GM20000 (cell line): ENCODE measurements around the gene PAGE4.

ENCODE experiments used
- DNase-seq: peaks from one replicate; pipeline ENCODE4 v3.0.0; 2012; ENCODE audit warnings: low spot score
- TF ChIP-seq, protein P1 (sequence below): IDR thresholded peaks from 2 replicates; pipeline ENCODE4 v1.5.1; 2012; ENCODE audit warnings: mild to moderate bottlenecking, control low read depth; ENCODE audit errors: extremely low read depth, missing control alignments

Gene PAGE4

DNA sequence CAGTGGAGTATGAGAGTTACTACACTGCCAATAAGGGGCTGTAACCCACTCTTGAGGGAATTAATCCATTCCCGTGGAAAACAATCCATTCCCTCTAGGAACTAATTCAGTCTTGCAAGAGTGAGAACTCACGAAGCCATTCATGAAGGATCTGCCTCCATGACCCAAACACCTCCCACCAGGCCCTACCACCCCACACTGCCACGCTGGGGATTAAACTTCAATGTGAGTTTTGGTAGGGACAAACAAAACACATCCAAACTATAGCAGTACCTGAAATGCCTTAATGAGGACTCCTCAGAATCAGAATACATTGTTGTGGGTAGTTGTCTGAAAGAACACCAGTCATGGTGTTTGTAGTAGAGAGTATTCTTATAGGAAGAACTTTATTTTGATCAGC, 19.2 kb downstream of the PAGE4 start:
- DNase-seq, result no peak
- TF ChIP-seq, protein P1, sequence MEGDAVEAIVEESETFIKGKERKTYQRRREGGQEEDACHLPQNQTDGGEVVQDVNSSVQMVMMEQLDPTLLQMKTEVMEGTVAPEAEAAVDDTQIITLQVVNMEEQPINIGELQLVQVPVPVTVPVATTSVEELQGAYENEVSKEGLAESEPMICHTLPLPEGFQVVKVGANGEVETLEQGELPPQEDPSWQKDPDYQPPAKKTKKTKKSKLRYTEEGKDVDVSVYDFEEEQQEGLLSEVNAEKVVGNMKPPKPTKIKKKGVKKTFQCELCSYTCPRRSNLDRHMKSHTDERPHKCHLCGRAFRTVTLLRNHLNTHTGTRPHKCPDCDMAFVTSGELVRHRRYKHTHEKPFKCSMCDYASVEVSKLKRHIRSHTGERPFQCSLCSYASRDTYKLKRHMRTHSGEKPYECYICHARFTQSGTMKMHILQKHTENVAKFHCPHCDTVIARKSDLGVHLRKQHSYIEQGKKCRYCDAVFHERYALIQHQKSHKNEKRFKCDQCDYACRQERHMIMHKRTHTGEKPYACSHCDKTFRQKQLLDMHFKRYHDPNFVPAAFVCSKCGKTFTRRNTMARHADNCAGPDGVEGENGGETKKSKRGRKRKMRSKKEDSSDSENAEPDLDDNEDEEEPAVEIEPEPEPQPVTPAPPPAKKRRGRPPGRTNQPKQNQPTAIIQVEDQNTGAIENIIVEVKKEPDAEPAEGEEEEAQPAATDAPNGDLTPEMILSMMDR, result no peak

DNA sequence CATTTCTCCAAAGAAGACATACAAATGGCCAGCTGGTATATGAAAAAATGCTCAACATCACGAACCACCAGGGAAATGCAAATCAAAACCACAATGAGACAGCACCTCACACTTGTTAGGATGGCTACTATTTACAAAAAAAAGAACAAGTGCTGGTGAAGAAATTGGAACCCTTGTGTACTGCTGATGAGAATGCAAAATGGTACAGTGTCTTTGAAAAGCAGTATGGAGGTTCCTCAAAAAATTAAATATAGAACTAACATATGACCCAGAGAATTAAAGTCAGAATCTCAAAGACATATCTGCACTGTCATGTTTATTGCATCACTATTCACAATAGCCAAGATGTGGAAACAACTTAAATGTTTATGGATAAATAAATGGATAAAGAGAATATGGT, 20.9 kb downstream of the PAGE4 start:
- DNase-seq, result no peak
- TF ChIP-seq, protein P1, result no peak

DNA sequence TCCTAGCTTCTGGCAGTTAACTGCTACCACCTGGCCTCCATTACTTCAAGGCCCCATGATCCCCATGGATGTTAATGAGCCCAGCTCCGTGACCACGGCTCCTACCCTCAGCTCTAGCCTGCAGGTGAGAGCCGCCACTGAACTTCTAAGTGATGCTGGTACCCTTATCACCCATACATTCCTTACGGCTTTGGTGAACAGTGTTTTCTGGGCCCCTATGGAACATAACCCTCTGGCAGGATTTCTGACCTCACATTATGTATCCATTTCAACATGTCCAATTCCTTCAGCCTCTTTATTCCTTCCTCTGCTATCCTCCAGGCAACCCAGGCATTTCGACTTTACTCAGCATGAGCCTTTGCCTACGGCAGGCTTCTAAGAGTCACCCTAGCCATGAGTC, 24.6 kb downstream of the PAGE4 start:
- no peak for DNase-seq
- TF ChIP-seq, protein P1, result no peak

DNA sequence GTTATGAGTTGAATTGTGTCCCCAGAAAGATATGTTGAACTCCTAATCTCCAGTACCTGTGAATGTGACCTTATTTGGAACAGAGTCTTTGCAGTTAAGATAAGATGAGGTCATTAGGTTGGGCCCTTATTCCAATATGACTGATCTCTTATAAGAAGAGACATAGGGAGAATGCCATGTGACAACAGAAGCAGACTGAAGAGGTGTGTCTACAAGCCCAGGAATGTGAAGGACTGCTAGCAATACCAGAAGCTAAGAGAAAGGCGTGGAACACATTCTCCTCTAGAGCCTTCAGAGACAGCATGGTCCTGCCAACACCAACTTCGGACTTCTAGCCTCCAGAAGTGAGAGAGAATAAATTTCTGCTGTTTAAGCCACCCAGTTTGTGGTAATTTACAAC, 27.7 kb downstream of the PAGE4 start:
- DNase-seq, result no peak
- TF ChIP-seq, protein P1, result no peak

DNA sequence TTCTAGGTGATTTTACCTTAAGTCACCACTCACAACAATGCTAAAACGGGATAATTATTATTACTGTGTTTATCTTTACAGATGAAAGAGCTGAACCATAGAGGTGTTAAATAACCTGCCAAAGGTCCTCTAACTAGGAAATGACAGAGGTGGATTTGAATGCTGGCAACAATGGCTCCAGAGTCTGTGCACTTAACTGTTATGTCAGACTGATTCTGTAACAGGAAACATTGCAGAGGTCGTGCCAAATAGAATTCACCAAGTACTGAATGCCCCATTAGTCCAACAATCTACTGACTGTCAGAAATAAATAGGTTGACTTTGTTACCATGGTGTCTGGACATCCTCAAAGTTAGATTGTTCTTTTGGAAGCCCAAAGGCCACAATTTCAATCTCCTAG, 29.2 kb downstream of the PAGE4 start:
- DNase-seq, result no peak
- TF ChIP-seq, protein P1, result no peak

DNA sequence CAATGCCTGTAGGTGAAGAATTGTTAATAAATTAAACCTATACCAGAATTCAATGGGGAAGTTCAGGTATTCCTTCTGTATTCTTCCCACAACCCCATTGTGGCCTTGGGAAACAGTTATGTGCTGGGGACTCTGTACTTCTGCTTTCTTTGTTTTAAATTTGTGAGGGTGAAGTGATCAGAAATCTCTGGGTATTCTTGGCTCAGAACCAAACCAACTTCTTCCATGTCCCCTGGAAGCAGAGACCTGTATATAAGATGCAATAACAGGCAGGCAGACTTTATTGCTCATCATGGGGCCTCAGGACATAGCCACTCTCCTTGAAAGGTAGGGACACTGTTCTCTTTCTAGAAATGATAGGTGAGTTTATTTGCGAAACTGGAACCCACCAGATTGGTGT, 30.4 kb downstream of the PAGE4 start:
- DNase-seq, result no peak
- TF ChIP-seq, protein P1, result no peak

DNA sequence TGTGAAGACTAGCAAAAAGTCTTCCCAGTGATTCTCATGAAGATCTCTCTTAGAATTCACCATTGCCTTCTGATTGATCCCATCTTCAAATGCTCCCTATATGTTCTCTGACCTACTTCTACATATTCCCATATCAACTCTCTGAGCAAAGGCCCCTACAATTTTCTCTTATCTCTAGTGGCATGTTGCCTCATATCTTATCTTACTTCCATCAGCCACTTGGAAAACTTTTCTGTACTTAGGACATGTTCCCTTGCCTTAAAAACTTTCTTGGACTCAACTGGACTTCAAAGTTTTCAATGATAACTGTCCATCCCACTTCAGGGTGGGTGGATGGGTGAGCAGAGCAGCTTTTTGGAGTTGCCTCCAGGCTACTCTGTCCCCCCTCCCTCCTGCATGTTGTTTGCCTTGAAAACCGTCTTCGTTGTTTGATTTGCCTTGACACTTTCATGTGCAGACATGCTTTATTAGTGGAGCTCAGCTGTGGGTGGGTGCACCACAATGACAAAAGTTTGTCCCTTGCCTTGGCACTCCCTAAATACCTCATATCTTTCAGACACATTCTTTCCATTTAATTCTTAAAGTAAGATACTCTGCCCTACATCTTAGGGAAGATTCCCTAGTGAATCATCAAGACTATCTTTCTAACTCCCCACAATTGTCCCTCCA, 31.9 kb downstream of the PAGE4 start:
- TF ChIP-seq, protein P1, result no peak

More for the DNA sequence above, 31.9 kb downstream of the PAGE4 start:
- no peak for DNase-seq
